ENCODE measurements around the gene KXD1. TPM values are rescaled to one million over a fixed set of nuclear protein-coding genes. Genes with fewer than 3 reads are reported as not detected.

The KXD1 gene, protein sequence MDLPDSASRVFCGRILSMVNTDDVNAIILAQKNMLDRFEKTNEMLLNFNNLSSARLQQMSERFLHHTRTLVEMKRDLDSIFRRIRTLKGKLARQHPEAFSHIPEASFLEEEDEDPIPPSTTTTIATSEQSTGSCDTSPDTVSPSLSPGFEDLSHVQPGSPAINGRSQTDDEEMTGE
- total RNA-seq = 100 to 1,000 TPM; 124 to 133 TPM
- polyA plus RNA-seq (ENCODE audit: insufficient read depth, low read depth, low replicate concordance) = 163 TPM
- long read RNA-seq, donor 1, transcript KXD1-205 (4 exons, 686 nt) = minor isoform, 5 of 55 reads
- long read RNA-seq, donor 1, transcript KXD1-201 (5 exons, 1,426 nt) = major isoform, 17 of 55 reads
- long read RNA-seq, donor 1, partial matches to known transcripts = 30 of 55 reads
- long read RNA-seq, donor 1, other reads (novel, unspliced or antisense) = 0 of 55 reads
- long read RNA-seq, donor 2, transcript KXD1-201 (5 exons, 1,426 nt) = major isoform, 15 of 20 reads
- long read RNA-seq, donor 2, partial matches to known transcripts = 0 of 20 reads
- long read RNA-seq, donor 2, other reads (novel, unspliced or antisense) = 0 of 20 reads

DNA sequence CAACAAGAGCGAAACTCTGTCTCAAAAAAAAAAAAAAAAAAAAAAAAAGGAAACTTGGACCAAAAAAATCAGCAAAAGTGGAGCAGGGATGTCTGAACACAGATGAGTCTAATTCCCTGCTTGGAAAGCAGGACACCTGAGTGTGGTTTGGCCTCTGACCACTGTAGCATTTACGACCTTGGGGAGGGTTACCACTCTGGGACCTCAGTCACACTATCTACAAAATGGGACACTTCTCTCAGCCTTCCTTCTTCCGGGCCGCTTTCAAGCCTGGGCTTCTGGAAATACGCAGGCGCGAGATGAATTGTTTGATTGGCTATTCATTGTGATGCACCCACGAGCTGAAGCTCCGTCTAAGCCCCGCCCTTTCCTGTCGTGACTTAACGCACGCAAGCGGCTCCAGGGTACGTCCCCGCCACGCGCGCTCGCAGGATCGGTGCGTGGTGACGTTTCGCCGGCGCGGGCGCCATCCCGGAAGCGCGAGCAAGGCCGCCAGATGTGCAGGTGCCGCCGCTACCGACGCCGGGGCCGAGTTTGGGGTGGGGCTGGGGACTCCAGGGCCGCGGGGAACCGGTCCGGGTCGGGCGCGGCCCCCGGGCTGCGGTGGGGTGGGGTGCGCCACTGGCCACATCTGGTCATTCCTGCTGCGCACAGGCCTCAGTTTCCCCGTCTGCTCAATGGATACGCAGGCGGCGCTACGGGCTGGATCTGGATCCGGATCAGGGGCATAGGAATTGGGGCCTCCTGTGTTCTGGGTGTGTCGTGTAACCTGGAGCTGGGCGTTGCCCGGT is at the start of gene KXD1:
Gene KXD1, plus strand, starts transcription at position 460 of the 791 bp plus-strand sequence. CDS start 4,187 bp downstream, outside the sequence.
- Histone ChIP-seq H3K4me1 (peaks cover 13% of the 10 kb centered on the region), H3K27ac (peak within 1 kb of the TSS; percentile 93 to 94), H3K27me3 (no peaks in the 10 kb centered on the region), H3K4me3 (peak within 1 kb of the TSS; percentile 79 to 94), H3K36me3 (ENCODE audit: low read depth, missing control alignments) (no peaks in the 10 kb centered on the region), H3K9me3 (no peaks in the 10 kb centered on the region)
- DNase-seq = peak; percentile 99
- intact Hi-C loops (cut with DNase I; ENCODE audit: low total_unique reads) = no loop called here
- TF ChIP-seq POLR2A (IDR thresholded peaks at IDR 0.05) (no peak), CTCF (IDR thresholded peaks at IDR 0.05) (no peak)
- WGBS, 2 donors = 2 to 3% methylated on average over 19 to 57 of the region's 58 CpGs

DNA sequence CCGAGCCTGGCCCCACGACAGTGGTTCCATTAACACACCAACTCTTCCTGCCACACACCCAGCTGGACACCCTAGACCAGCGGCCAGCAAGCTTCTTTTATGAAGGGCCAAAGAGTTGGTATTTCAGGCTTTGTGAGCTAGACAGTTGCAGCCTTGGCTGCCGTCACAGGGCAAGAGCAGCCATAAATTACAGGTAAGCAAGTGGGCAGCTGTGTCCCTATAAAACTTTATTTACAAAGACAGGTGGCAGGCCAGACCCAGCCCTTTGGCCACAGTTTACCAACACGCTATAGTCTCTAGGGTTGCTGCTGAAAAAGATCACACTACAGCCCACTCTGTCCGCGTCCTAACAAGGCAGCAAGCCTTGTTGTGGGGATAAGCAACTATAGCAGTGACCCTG is 49.1 kb upstream of the KXD1 start:
- Histone ChIP-seq H3K36me3 (ENCODE audit: low read depth, missing control alignments) (no peaks in the 10 kb centered on the region), H3K27me3 (no peaks in the 10 kb centered on the region), H3K9me3 (no peaks in the 10 kb centered on the region), H3K4me1 (peaks cover 59% of the 10 kb centered on the region), H3K27ac (peak overlapping the region in 1 of 2 donors; percentile 65), H3K4me3 (no peak overlapping the region)
- intact Hi-C loops (cut with DNase I; ENCODE audit: low total_unique reads) = no loop called here
- 93 to 97% methylated on average over 7 of the region's 7 CpGs for WGBS, 2 donors
- no peak for DNase-seq
- TF ChIP-seq CTCF (IDR thresholded peaks at IDR 0.05) (no peak), POLR2A (IDR thresholded peaks at IDR 0.05) (no peak)

GRCh38 chr19:18510216-18510615 is 47.5 kb upstream of the KXD1 start:
- TF ChIP-seq CTCF (IDR thresholded peaks at IDR 0.05) (no peak), POLR2A (IDR thresholded peaks at IDR 0.05) (no peak)
- no peak overlapping the region for H3K27ac ChIP-seq
- intact Hi-C loops (cut with DNase I; ENCODE audit: low total_unique reads) = no loop called here
- no peak for DNase-seq
- H3K4me3 ChIP-seq = no peak overlapping the region
- WGBS, 2 donors = 89 to 94% methylated on average over 8 of the region's 8 CpGs
- no peaks in the 10 kb centered on the region for H3K36me3 ChIP-seq (ENCODE audit: low read depth, missing control alignments)
- H3K4me1 ChIP-seq = peaks cover 62% of the 10 kb centered on the region
- no peaks in the 10 kb centered on the region for H3K9me3 ChIP-seq
- no peaks in the 10 kb centered on the region for H3K27me3 ChIP-seq

GRCh38 chr19:18513868-18514267 is 43.8 kb upstream of the KXD1 start:
- H3K36me3 ChIP-seq (ENCODE audit: low read depth, missing control alignments) = no peaks in the 10 kb centered on the region
- 43 to 65% methylated on average over 5 to 11 of the region's 11 CpGs for WGBS, 2 donors
- no peaks in the 10 kb centered on the region for H3K9me3 ChIP-seq
- H3K4me3 ChIP-seq = no peak overlapping the region
- peak overlapping the region in 1 of 2 donors; percentile 69 for H3K27ac ChIP-seq
- H3K27me3 ChIP-seq = no peaks in the 10 kb centered on the region
- DNase-seq = peak; percentile 79
- TF ChIP-seq CTCF (IDR thresholded peaks at IDR 0.05) (no peak), POLR2A (IDR thresholded peaks at IDR 0.05) (no peak)
- H3K4me1 ChIP-seq = peaks cover 33% of the 10 kb centered on the region
- intact Hi-C loops (cut with DNase I; ENCODE audit: low total_unique reads) = no loop called here
